ENCODE results near the gene TMEM256. TPM values are rescaled to one million over a fixed set of nuclear protein-coding genes. Genes with fewer than 3 reads are reported as not detected.

The TMEM256 gene
- total RNA-seq, 1 donor from 2014 or later, result 102 TPM

DNA sequence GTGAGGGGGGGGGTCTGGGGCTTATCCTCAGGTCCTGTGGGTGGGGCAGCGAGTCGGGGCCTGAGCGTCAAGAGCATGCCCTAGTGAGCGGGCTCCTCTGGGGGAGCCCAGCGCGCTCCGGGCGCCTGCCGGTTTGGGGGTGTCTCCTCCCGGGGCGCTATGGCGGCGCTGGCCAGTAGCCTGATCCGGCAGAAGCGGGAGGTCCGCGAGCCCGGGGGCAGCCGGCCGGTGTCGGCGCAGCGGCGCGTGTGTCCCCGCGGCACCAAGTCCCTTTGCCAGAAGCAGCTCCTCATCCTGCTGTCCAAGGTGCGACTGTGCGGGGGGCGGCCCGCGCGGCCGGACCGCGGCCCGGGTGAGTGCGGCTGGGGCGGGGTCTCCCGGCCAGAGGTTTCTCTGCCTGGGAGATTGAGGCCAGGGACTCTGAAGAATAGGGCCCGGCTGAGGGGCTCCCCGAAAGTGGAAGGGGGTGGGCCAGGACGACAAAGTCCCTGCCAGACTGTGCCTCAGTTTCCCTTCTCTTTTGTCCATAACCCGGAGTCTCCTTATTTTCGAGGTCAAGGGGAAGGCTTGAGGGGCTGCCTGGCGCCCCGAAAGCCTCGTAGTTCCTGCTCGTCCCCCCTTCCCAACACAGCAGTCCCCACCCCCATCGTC lies 35.7 kb upstream of the TMEM256 start, which contains the start of gene FGF11:
Gene FGF11, plus strand, starts transcription at position 51 of the 651 bp plus-strand sequence. Its CDS starts 109 bp downstream, at position 160.
- H3K4me3 Mint-ChIP-seq (ENCODE audit: low read depth), result peak within 1 kb of the TSS; percentile 88
- no peaks in the 10 kb centered on the region for H3K36me3 Mint-ChIP-seq (ENCODE audit: insufficient read depth)
- H3K27me3 Mint-ChIP-seq, result peaks cover 58% of the 10 kb centered on the region
- TF ChIP-seq CTCF (IDR thresholded peaks at IDR 0.05; ENCODE audit: unreplicated experiment), result no peak
- no peak for DNase-seq (ENCODE audit: low spot score, unreplicated experiment)
- H3K27ac Mint-ChIP-seq, result peak within 1 kb of the TSS; percentile 88
- peaks cover 23% of the 10 kb centered on the region for H3K4me1 Mint-ChIP-seq (ENCODE audit: low read depth)
- H3K9me3 Mint-ChIP-seq (ENCODE audit: low read depth), result no peaks in the 10 kb centered on the region

- no peak for TF ChIP-seq CTCF (IDR thresholded peaks at IDR 0.05; ENCODE audit: unreplicated experiment)
- no peak for DNase-seq (ENCODE audit: low spot score, unreplicated experiment)
- Mint-ChIP-seq H3K27me3 (peaks cover 57% of the 10 kb centered on the region), H3K27ac (no peak overlapping the region), H3K36me3 (ENCODE audit: insufficient read depth) (no peaks in the 10 kb centered on the region), H3K9me3 (ENCODE audit: low read depth) (no peaks in the 10 kb centered on the region), H3K4me1 (ENCODE audit: low read depth) (peaks cover 23% of the 10 kb centered on the region), H3K4me3 (ENCODE audit: low read depth) (peak overlapping the region; percentile 56)
Measured at GRCh38 chr17:7438656-7439460, 35.0 kb upstream of the TMEM256 start.

DNA sequence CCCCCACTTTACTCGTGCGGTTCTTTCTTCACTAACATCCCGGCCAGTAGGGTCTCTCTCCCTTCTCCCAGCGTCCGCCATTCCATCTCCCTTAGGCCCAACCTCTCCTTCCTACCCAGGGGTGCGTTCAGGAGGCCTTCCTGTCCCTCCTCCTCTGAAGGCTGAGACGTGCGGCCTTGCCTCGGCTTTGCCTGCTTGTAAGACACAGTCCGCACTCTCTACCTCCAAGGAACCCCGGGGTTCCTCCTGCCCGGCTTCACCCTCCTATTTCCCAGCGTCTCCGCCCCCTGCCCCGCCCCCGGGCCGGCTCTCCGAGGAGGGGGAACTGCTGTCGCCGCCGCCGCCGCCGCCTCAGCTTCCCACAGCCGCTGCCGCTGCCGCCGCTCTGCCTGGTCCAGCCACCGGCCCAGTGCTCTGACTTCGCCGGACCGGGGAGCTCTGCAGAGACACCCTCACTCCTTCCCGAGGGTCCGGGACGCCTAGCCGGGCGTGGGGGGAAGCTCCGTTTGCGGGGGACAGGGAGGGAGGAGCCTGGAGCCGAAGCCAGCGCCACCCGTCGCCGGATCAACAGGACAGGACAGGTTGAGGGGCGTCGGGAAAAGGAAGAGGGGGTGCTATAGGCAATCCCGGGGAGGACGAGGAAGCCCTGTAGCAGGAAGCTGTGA lies 34.2 kb upstream of the TMEM256 start:
- no peak for TF ChIP-seq CTCF (IDR thresholded peaks at IDR 0.05; ENCODE audit: unreplicated experiment)
- Mint-ChIP-seq H3K27me3 (peaks cover 49% of the 10 kb centered on the region), H3K9me3 (ENCODE audit: low read depth) (no peaks in the 10 kb centered on the region), H3K4me1 (ENCODE audit: low read depth) (peaks cover 23% of the 10 kb centered on the region), H3K4me3 (ENCODE audit: low read depth) (peak overlapping the region; percentile 56), H3K27ac (peak overlapping the region; percentile 68), H3K36me3 (ENCODE audit: insufficient read depth) (no peaks in the 10 kb centered on the region)
- DNase-seq (ENCODE audit: low spot score, unreplicated experiment), result no peak

DNA sequence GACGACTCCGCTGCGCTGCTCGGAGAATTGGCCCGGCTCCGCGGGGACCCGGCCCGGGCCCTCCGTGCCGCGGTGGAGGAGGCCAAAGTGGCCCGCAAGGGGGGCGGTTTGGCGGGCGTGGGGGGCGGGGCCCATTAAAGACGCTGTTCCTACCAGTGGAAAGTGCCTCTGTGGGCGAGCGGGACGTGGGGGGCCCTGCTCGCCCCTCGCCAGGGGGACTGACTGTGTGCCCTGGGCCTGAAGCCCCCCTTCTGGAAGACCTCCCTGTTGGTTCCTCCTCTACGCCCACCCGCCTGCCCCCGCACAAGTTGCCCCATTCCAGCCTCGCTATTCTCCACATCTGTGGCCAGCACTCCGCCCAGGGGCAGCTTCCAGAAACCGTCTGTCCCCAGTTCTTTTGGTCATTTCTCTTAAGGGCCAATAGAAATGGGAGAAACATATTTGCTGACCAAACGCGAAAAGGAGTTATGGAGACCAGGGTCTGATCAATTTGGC lies 33.5 kb upstream of the TMEM256 start:
- H3K9me3 Mint-ChIP-seq (ENCODE audit: low read depth), result no peaks in the 10 kb centered on the region
- peaks cover 44% of the 10 kb centered on the region for H3K27me3 Mint-ChIP-seq
- DNase-seq (ENCODE audit: low spot score, unreplicated experiment), result no peak
- peaks cover 23% of the 10 kb centered on the region for H3K4me1 Mint-ChIP-seq (ENCODE audit: low read depth)
- H3K36me3 Mint-ChIP-seq (ENCODE audit: insufficient read depth), result no peaks in the 10 kb centered on the region
- no peak for TF ChIP-seq CTCF (IDR thresholded peaks at IDR 0.05; ENCODE audit: unreplicated experiment)
- H3K27ac Mint-ChIP-seq, result no peak overlapping the region
- H3K4me3 Mint-ChIP-seq (ENCODE audit: low read depth), result peak overlapping the region; percentile 56
